HL-60/S4 treated with phorbol 12-myristate 13-acetate at 8.2 ng/mL for 4 days and 3 days (cell line): Measurements from ENCODE around the gene NAA60.
"Not testable (repeated sequence)": the region's sequence is repeated elsewhere in the genome, so short reads cannot be mapped to it uniquely, and the experiment has no call there.

ENCODE experiments used
- in situ Hi-C: fragments of 300-500 bp; cut with MboI; formaldehyde crosslinking; loops from 2 replicates; pipeline ENCODE4 v1.15.0; 2022; ENCODE audit warnings: low sequenced_read_pairs

NAA60 gene

GRCh38 chr16:3461151-3461550 is 17.7 kb downstream of the NAA60 start:
- in situ Hi-C loops = no loop called here

- in situ Hi-C loops = no loop called here
Measured at GRCh38 chr16:3465301-3465700, 21.8 kb downstream of the NAA60 start.

- in situ Hi-C loops = no loop called here
Measured at GRCh38 chr16:3465911-3466584, 22.6 kb downstream of the NAA60 start.

GRCh38 chr16:3467182-3467581 is 23.7 kb downstream of the NAA60 start:
- in situ Hi-C loops = no loop called here

- in situ Hi-C loops = no loop called here
Measured at GRCh38 chr16:3467921-3468320, 24.4 kb downstream of the NAA60 start.

- in situ Hi-C loops = no loop called here
Measured at GRCh38 chr16:3468501-3468900, 25.0 kb downstream of the NAA60 start.

- in situ Hi-C loops = no loop called here
Measured at GRCh38 chr16:3469736-3470135, 26.3 kb downstream of the NAA60 start.

GRCh38 chr16:3470723-3471122 is 27.2 kb downstream of the NAA60 start:
- in situ Hi-C loops = no loop called here

- in situ Hi-C loops = no loop called here
Measured at GRCh38 chr16:3471518-3472176, 28.2 kb downstream of the NAA60 start.

- in situ Hi-C loops = no loop called here
Measured at GRCh38 chr16:3472878-3473595, 29.6 kb downstream of the NAA60 start.

- in situ Hi-C loops = not testable (repeated sequence)
Measured at GRCh38 chr16:3473596-3473943, 30.1 kb downstream of the NAA60 start.

GRCh38 chr16:3474136-3474779 is 30.8 kb downstream of the NAA60 start:
- in situ Hi-C loops = no loop called here

GRCh38 chr16:3474870-3475269 is 31.4 kb downstream of the NAA60 start:
- in situ Hi-C loops = not testable (repeated sequence)

GRCh38 chr16:3475604-3476375 is 32.3 kb downstream of the NAA60 start:
- in situ Hi-C loops = no loop called here

- in situ Hi-C loops = no loop called here
Measured at GRCh38 chr16:3476409-3476808, 32.9 kb downstream of the NAA60 start.

- in situ Hi-C loops = no loop called here
Measured at GRCh38 chr16:3478242-3478925, 34.9 kb downstream of the NAA60 start.

- in situ Hi-C loops = no loop called here
Measured at GRCh38 chr16:3479654-3480216, 36.3 kb downstream of the NAA60 start.

GRCh38 chr16:3480901-3481695 is 37.6 kb downstream of the NAA60 start:
- in situ Hi-C loops = no loop called here
